Activated CD8-positive, alpha-beta T cell treated with anti-CD3 and anti-CD28 coated beads for 36 hours (primary cell): Measurements from ENCODE around the gene CLSTN3. TPM values are rescaled to one million over a fixed set of nuclear protein-coding genes. Genes with fewer than 3 reads are reported as not detected.

Experiments
- ATAC-seq: fragments of 200-7000 bp; cut with Tn5 transposase; one replicate; pipeline ENCODE4 v1.10.0; 2021; ENCODE audit warnings: mild to moderate bottlenecking, moderate library complexity
- CTCF ChIA-PET: fragments of 350-600 bp; sonication (Branson Sonifier 250); formaldehyde crosslinking; loops from one replicate; lab custom pipeline; 2021; ENCODE audit warnings: antibody characterized with exemption; lab: Charles Lee
- POLR2A ChIA-PET: fragments of 350-600 bp; sonication (Branson Sonifier 250); formaldehyde crosslinking; loops from one replicate; lab custom pipeline; 2021; ENCODE audit warnings: antibody characterized with exemption; lab: Charles Lee
- DNase-seq: peaks from one replicate; pipeline ENCODE4 v3.0.0-alpha.2; 2020
- H3K27ac Mint-ChIP-seq: one replicate; pipeline ENCODE4 v1.8.0; 2021; ENCODE audit warnings: mild to moderate bottlenecking, mixed read lengths
- H3K27me3 Mint-ChIP-seq: one replicate; pipeline ENCODE4 v1.8.0; 2021; ENCODE audit warnings: mixed read lengths
- H3K36me3 Mint-ChIP-seq: one replicate; pipeline ENCODE4 v1.8.0; 2021; ENCODE audit warnings: low read depth, mixed read lengths
- H3K4me1 Mint-ChIP-seq: one replicate; pipeline ENCODE4 v1.8.0; 2021; ENCODE audit warnings: low read depth, mixed read lengths
- H3K4me3 Mint-ChIP-seq: one replicate; pipeline ENCODE4 v1.8.0; 2021; ENCODE audit warnings: mild to moderate bottlenecking, moderate library complexity, mixed read lengths
- H3K9me3 Mint-ChIP-seq: one replicate; pipeline ENCODE4 v1.8.0; 2021; ENCODE audit warnings: mixed read lengths
- intact Hi-C: fragments of 100-400 bp; cut with micrococcal nuclease; formaldehyde crosslinking; loops from one replicate; pipeline ENCODE4 v1.10.0; 2022
- total RNA-seq, 2 experiments: library from RNA; stranded (reverse); gene quantifications; one replicate each; pipeline ENCODE4 v1.2.3, GENCODE V29; 2021
- TF ChIP-seq, protein P1 (sequence below): fragments of 200-600 bp; IDR thresholded peaks from one replicate; pipeline ENCODE4 v1.8.0; 2022; ENCODE audit warnings: antibody characterized with exemption, mild to moderate bottlenecking

CLSTN3 gene
- total RNA-seq, 2 experiments from 2014 or later, result 29.0 to 30.8 TPM

DNA sequence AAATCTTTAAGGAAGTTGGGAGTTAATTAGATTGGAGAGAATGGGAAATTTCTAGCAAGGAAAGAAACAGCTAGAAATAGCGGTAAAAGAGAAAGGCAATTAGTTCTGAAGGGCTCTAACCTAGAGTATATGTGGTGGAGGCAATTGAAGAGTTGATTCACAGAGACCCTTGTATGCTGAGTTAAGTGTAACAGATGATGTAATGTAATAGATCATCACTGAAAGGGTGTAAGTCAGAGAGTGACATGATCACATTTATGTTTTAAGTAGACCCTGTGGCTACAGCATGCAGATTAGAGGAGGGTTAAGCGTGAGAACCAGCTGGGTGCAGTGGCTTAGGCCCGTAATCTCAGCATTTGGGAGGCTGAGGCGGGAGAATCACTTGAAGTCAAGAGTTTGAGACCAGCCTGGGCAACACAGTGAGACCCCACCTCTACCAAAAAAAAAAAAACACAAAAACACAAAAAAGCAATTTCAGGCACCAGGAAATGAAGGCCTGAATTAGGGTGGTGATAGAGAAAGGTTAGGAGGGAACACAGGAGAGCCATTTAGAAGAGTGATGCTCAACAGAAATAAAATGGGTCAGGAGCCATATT lies 4.4 kb upstream of the CLSTN3 start:
- no peak for ATAC-seq
- TF ChIP-seq, protein P1, sequence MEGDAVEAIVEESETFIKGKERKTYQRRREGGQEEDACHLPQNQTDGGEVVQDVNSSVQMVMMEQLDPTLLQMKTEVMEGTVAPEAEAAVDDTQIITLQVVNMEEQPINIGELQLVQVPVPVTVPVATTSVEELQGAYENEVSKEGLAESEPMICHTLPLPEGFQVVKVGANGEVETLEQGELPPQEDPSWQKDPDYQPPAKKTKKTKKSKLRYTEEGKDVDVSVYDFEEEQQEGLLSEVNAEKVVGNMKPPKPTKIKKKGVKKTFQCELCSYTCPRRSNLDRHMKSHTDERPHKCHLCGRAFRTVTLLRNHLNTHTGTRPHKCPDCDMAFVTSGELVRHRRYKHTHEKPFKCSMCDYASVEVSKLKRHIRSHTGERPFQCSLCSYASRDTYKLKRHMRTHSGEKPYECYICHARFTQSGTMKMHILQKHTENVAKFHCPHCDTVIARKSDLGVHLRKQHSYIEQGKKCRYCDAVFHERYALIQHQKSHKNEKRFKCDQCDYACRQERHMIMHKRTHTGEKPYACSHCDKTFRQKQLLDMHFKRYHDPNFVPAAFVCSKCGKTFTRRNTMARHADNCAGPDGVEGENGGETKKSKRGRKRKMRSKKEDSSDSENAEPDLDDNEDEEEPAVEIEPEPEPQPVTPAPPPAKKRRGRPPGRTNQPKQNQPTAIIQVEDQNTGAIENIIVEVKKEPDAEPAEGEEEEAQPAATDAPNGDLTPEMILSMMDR, result no peak

DNA sequence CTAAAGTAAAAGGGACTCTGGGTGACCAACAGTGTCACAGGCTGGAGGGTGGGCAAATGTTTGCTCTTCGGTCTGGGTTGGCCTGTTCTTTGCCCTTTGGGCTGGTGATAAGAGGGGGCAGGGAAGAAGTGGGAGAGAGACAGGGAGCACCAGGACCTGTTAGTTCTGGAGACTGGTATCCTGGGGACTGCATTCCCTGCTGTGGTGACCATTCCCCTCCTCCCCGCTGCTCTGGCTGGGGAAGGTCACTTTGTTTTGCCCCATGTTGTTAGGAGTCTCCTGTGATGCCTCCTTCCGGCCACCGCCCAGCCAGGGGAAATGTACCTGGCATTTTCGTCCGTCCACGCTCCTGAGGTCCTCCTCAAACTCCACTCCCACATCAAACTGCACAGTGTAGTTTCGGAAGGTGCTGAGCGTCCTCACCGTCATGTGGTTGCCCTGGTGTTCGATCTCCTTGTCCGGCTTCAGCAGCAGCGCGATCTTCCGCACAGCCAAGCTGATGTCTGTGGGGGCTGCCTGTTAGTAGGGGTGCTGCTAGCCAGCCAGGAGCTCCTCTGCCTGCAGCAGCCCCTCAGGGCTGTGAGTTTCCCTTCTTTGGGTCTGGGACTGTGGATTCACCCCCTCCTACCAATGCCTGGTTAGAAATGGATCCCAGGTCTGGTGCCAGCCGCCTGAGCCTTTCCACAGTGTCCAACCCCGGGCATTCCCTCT lies 2.1 kb upstream of the CLSTN3 start:
- H3K27me3 Mint-ChIP-seq, result no peaks in the 10 kb centered on the region
- H3K36me3 Mint-ChIP-seq, result no peaks in the 10 kb centered on the region
- intact Hi-C loops, result no loop called here
- DNase-seq, result no peak
- no peak for ATAC-seq
- no peaks in the 10 kb centered on the region for H3K9me3 Mint-ChIP-seq
- ChIA-PET CTCF (no interaction called here), POLR2A (interaction anchor here (1.4 kb wide), 1 partner anchor 163 kb away, joined by 3 read pairs; no protein-coding TSS in a partner anchor)
- H3K4me1 Mint-ChIP-seq, result peaks cover 28% of the 10 kb centered on the region
- peak overlapping the region; percentile 83 for H3K4me3 Mint-ChIP-seq
- TF ChIP-seq, protein P1, result no peak
- H3K27ac Mint-ChIP-seq, result no peak overlapping the region

More for the DNA sequence above, 4.4 kb upstream of the CLSTN3 start:
- POLR2A ChIA-PET, result no interaction called here
- no peak for DNase-seq
- intact Hi-C loops, result no loop called here
- Mint-ChIP-seq H3K27ac (no peak overlapping the region), H3K4me3 (no peak overlapping the region), H3K4me1 (peaks cover 6% of the 10 kb centered on the region), H3K27me3 (no peaks in the 10 kb centered on the region), H3K36me3 (no peaks in the 10 kb centered on the region), H3K9me3 (no peaks in the 10 kb centered on the region)
- CTCF ChIA-PET, result interaction anchor here (1.0 to 2.4 kb wide), 3 partner anchors 13 to 16 kb away, joined by 3 to 24 read pairs (median 5); partner anchors contain the start of gene C1RL

GRCh38 chr12:7128681-7129286 lies 1.4 kb upstream of the CLSTN3 start, which contains the start of gene RBP5:
RBP5 (minus strand) TSS chr12:7128889; CDS start chr12:7128775, 114 bp downstream.
- H3K9me3 Mint-ChIP-seq, result no peaks in the 10 kb centered on the region
- peak within 1 kb of the TSS; percentile 83 for H3K4me3 Mint-ChIP-seq
- DNase-seq (no peak), ATAC-seq (no peak)
- TF ChIP-seq, protein P1, result no peak
- H3K36me3 Mint-ChIP-seq, result no peaks in the 10 kb centered on the region
- ChIA-PET POLR2A (interaction anchor here (1.4 kb wide), 1 partner anchor 164 kb away, joined by 3 read pairs; no protein-coding TSS in a partner anchor), CTCF (no interaction called here)
- no peak within 1 kb of the TSS for H3K27ac Mint-ChIP-seq
- H3K4me1 Mint-ChIP-seq, result peaks cover 28% of the 10 kb centered on the region
- no peaks in the 10 kb centered on the region for H3K27me3 Mint-ChIP-seq
- intact Hi-C loops, result no loop called here

DNA sequence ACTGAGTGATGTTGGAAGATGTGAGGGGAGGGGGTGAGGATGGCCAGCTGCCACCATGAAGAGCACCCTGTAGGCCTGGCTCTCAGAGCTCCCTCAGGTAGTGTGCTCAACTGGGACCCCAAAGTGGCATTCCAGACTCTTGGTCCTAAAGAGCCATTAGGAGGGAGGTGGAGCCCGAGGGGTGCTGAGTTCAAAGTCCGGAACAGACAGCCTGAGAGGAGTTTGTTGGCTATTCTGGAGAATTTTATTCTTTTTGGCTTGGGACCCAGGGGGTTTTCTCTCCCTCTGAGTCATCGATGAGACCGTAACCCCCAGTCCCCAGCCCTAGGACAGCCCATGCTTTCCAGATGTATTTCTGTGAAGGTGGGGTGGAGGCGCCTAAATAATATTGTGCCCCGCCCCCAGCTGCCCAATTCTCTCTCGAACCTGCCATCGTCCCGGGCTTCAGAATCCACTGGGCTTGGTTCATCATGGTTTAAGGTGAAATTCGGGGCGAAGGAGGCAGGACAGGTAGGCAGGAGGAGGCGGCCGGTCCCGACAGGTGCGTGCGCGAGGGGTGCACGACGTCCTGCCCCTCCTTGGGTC lies 792 bp upstream of the CLSTN3 start:
- no peaks in the 10 kb centered on the region for H3K27me3 Mint-ChIP-seq
- TF ChIP-seq, protein P1, result no peak
- DNase-seq, result no peak
- H3K36me3 Mint-ChIP-seq, result no peaks in the 10 kb centered on the region
- peak overlapping the region; percentile 83 for H3K4me3 Mint-ChIP-seq
- peak; percentile 8 for ATAC-seq
- intact Hi-C loops, result no loop called here
- peaks cover 28% of the 10 kb centered on the region for H3K4me1 Mint-ChIP-seq
- CTCF ChIA-PET, result no interaction called here
- H3K9me3 Mint-ChIP-seq, result no peaks in the 10 kb centered on the region
- POLR2A ChIA-PET, result interaction anchor here (1.4 to 1.9 kb wide), 2 partner anchors 22 to 165 kb away, joined by 3 to 8 read pairs; no protein-coding TSS in a partner anchor
- no peak overlapping the region for H3K27ac Mint-ChIP-seq
